Activated CD4-positive, alpha-beta T cell treated with anti-CD3 and anti-CD28 coated beads for 48 hours (primary cell): Measurements from ENCODE around the gene ILF2.
"Not testable (repeated sequence)": the region's sequence is repeated elsewhere in the genome, so short reads cannot be mapped to it uniquely, and the experiment has no call there.

Experiments
- DNase-seq: peaks from one replicate; pipeline ENCODE4 v3.0.0-alpha.2; 2020

Gene ILF2

DNA sequence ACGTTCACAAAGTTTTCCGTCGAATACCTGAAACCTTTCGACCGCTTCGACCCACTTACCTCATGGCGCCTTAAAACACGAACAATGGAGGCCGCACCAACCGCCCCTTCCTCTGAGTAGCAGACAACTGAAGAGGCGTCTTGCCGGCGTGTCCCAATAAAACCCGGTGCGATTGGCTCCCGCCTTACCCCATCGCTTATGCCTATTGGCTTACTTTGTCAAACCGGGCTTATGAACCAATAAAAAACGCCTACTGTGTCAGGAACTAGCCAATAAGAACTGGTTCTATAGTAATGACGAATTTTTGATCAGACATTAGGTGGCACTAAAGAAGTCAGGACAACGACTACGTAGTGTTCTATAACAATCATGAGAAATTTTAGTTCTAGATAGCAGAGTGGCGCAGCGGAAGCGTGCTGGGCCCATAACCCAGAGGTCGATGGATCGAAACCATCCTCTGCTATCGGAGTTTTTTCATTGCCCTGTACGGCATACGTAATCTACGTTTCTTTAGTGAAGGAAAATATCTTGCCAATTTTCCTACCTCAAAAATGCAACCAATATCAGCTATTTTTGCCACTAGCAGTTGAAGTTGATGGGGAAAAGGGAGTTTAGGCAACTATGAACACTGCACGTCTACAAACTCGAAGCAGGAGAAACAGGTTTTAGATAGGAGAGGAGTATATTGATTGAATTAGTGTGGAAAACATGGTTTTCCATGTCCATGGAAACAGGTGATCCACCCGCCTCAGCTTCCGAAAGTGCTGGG is at the start of gene ILF2:
ILF2 (minus strand) TSS at position 135 of the 769 bp plus-strand sequence; CDS start at position 64, 71 bp downstream.
- peak; percentile 98 for DNase-seq

DNA sequence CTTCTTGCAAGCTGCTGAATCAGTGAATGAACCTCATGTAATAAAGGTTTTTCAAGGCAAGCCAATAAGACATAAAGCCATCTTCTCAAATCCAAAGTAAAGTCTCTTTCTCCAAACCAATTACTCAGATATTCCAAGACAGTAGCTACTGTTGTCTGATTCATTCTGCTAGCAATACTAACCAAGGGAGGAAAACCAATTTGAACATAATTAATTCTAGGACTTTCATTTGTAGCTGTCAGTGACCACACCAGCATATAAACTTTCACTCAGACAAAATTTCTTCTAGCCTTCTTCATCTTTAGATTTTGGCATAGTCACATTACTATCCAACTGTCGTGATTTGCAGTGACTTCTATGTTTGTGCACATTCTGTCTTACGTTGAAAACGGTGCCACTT is 46.5 kb upstream of the ILF2 start:
- no peak for DNase-seq

DNA sequence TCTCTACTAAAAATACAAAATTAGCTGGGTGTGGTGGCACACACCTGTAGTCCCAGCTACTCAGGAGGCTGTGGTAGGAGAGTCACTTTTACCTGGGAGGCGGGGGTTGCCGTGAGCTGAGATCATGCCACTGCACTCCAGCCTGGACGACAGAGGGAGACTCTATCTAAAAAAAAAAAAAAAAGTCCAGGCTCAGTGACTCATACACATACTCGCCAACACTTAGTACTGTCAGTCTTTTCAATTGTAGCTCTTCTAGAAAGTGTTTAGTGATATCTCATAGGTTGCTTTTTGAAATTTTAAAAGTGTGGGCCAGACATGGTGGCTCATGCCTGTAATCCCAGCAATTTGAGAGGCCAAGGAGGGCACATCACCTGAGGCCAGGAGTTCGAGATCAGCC is 45.4 kb upstream of the ILF2 start:
- not testable (repeated sequence) for DNase-seq

DNA sequence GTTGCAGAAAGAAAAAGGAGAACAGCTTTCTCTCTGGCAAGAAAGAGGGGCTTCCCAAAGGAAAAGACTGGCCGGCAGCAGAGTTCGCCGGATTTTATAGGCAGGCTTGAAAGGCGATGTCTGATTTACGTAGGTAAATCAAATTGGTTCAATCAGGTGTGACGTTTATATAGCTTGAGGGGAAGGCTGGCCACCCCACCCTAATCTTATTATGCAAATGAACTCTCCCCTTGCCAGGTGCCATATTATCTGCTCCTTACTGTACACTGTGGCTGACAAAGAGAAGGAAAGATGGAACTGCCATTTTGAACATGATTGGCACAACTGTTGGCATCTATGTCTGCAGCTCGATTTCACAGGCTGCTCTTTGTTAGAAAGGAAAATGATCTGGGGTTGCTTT is 40.2 kb upstream of the ILF2 start:
- DNase-seq: no peak

DNA sequence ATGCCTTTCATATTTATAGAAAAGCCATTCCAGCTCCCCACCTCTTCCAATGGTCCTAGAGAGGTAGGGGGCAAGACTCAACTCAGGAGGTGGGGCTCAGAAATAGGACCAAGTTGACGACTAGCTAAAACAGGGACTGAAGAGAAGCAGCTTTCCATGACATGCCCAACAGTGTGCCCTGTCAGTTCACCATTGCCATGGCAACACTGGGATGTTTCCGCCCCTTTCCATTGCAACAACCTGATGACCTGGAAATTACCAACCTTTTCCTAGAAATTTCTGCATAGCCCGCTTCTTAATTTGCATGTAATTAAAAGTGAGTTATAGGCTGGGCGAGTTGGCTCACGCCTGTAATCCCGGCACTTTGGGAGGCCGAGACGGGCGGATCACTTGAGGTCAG is 34.7 kb upstream of the ILF2 start:
- no peak for DNase-seq

DNA sequence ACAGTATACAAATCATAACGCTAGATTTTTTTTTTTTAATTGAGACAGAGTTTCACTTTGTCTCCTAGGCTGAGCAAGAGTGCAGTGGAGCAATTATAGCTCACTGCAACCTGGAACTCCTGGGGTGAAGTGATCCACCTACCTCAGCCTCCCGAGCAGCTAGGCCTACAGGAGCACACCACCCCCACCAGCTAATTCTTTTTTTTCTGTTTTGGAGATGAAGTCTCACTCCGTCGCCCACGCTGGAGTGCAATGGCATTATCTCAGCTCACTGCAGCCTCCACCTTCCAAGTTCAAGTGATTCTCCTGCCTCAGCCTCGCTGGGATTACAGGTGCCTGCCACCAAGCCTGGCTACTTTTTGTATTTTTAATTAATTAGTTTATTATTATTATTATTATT is 29.0 kb upstream of the ILF2 start:
- DNase-seq: no peak

DNA sequence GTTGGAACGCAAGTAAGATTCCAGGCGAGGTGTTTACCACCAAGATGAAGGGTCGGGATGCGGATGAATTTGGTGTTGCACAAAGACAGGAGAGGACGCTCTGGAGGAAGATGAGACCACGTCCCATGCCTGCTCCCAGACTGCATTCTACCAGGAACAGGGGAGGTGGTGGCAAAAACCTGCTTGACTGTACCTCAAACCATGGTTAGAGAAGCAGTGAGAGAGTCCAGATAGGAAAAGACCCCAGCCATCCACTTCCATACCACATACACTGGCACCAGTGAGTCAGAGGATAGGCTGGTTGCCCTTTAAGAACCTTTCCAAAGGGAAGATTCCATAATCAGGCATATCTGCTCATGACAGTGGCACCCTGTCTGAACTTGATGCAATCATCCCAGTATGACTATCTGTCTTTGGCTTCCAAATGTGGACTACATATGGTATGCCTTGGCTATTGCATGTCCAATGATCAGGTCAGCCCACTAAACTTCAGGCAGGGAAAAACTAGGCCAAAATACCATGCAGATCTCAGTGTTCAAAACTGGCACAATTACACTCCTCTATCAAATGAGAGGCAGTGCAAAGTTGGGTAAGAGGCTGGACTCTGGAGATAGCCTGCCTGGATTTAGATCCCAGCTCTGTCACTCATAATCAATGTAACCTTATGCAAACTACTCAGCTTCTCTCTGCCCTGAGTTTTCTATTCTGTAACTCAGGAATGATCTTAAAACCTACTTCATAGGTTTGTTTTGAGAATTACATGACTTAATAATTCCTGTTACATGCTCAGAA is 28.3 kb upstream of the ILF2 start:
- DNase-seq: no peak

DNA sequence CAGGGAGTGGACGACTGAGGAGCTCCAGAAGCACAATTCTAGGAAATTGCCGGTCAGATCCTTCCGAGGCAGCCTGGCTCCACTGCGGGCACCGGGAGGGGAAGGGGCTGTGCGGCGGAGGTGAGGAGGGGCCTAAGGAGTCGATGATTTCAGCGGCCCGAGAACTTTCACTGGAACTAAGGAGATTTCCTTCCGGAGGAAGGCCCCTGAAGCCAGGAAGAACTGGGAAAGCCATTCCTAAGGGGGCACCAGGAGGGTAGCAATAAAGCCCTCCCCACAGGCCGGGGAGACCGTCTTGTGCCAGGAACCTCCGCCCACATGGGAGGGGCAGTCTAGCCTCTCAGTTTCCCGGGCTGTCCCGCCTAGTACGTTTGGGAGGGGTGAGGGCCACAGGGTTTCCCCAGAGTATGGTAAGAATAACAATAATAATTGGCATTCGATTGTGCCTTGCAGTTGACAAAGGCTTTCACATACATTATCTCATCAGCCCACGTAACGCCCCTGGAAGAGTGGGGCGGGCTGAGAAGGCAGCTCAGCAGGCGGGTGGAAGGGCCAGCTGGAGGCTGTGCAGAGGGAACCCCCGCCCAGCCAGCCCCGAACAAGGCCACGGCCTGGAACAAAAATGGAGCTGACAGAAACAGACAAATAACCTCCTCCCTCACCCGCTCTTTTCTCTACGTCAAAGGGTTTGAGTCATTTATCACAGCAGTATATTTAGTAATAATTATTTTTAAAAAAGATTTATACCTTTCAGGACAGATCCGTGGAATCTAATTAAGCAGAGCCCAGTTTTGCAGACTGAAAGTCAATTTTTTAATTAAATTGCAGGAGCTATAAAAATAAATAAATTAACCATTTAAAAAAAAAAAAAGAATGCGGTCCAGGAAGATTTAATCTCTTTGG is 27.5 kb upstream of the ILF2 start:
- no peak for DNase-seq

DNA sequence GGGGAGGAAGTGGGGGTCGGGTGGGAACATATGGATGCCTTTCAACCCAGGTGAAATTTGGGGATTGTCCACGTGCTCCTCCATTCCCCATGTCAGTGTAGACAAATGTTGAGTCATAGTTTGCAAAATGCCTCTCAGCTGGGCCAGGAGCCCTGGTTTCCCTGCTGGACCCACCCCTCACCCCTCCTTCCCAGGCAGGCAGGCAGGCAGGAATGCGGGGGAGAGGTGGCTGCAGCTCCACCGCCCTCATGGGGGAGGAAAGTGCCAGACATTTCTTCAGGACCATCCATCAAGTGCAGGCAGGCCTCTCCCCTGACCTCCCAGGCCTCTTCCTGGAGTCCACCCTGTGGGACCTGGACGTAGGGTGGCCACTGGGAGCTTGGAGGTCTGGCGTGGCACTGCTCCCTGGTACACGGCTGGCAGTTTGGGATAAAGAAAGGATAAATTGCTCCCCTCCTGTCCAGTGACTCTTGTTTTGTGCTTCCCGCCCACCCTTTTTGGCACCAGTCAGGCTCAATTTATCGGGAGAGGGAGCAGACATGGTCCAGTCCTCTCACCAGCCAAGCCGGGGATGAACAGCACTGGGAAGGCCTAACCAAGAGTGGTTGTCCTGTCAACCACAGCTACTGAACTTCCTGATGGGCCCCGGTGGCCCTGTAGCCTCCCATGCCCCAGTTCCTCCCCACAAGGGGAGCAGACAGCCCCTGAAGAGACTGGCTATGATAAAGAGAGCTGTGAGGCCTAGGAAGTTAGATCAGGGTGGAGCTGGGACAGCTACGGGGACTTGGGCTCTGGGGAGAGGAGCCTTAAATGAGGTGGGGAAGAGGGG is 26.6 kb upstream of the ILF2 start:
- DNase-seq: no peak

DNA sequence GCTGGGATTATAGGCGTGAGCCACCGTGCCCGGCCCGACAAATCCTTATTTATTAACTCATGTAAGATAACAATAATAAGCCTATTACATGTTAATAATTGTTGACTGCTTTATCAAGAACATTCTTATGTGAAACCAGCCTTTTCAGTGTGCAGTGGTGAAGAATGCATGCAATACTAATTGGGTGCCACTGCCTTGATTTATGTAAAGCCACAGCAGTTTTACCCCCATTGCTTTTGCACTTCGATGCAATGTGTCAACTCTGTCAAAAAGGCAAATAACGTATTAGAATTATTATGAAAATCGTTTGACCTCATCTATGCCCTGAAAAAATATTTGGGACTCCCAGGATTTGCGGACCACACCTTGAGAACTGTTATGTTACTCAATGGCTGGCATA is 25.9 kb upstream of the ILF2 start:
- no peak for DNase-seq

DNA sequence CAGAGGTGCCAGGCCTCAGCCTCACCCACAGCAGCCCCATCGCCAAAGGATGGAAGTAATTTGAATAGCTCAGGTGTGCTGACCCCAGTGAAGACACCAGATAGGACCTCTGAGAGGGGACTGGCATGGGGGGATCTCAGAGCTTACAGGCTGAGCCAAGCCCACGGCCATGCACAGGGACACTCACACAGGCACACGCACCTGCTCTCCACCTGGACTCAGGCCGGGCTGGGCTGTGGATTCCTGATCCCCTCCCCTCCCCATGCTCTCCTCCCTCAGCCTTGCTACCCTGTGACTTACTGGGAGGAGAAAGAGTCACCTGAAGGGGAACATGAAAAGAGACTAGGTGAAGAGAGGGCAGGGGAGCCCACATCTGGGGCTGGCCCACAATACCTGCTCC is 22.7 kb upstream of the ILF2 start:
- no peak for DNase-seq

DNA sequence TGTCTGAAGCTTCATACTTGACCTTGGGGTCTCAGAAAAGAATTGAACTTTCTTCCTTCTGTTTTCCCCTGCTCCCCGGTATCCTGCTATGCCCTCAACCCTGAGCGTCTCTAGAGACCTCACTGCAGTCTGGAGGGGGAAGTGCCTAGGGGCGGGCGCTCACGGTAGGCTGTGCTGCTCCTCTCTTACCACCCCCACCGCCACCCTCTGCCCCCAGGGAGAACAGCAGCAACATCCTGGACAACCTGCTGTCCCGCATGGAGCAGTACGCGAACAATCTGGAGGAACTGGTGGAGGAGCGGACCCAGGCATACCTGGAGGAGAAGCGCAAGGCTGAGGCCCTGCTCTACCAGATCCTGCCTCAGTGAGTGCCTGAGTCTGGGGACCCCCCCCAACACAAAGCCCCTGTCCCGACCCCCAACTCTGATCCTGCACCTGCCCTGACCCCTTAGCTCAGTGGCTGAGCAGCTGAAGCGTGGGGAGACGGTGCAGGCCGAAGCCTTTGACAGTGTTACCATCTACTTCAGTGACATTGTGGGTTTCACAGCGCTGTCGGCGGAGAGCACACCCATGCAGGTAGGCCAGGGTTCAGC is 18.0 kb upstream of the ILF2 start:
- DNase-seq: no peak

DNA sequence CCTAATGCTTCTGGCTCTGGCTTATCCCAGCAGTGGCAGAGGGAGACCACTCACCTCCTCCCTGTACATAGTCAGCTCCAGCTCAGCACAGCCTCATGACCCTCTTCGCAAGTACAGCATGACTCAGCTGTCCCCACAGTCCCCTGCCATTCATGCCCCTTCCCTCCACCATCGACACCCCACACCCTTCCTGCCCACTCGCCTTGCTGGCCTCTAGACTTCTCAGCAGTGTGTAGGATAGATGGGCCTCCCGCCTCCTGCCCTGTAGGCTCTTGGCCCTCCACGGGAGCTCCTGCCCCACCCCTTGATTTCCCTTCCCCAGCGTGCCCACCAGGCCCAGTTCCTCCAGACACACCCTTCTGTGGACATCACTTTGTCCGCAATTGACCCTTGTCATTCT is 17.5 kb upstream of the ILF2 start:
- DNase-seq: no peak

DNA sequence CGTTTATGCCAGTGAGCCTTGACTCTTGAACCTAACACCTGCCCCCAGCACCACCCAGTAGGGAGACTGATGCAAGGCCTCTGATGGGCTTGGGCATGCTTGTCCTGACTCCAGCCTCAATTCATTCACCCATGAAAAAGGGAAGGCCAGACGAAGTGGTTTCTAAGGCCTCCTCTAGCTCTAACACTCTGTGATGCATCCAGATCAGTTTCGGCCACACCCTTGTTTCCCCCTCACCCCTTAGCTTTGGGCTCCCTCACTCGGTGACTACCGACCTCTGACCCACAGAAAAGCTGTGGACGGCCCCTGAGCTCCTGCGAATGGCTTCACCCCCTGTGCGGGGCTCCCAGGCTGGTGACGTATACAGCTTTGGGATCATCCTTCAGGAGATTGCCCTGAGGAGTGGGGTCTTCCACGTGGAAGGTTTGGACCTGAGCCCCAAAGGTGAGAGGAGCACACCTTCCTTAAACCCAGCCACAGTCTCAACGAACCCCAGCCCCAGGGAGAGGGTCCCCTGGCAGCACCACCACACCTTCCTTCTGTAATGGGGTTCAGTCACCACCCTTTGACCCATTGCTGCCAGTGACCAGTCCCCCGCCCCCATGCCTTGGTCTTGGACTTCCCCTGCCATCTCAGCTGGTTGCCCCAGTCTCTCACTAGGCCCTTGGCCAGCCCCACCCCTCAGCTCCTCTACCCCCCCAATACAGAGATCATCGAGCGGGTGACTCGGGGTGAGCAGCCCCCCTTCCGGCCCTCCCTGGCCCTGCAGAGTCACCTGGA is 16.7 kb upstream of the ILF2 start:
- no peak for DNase-seq

DNA sequence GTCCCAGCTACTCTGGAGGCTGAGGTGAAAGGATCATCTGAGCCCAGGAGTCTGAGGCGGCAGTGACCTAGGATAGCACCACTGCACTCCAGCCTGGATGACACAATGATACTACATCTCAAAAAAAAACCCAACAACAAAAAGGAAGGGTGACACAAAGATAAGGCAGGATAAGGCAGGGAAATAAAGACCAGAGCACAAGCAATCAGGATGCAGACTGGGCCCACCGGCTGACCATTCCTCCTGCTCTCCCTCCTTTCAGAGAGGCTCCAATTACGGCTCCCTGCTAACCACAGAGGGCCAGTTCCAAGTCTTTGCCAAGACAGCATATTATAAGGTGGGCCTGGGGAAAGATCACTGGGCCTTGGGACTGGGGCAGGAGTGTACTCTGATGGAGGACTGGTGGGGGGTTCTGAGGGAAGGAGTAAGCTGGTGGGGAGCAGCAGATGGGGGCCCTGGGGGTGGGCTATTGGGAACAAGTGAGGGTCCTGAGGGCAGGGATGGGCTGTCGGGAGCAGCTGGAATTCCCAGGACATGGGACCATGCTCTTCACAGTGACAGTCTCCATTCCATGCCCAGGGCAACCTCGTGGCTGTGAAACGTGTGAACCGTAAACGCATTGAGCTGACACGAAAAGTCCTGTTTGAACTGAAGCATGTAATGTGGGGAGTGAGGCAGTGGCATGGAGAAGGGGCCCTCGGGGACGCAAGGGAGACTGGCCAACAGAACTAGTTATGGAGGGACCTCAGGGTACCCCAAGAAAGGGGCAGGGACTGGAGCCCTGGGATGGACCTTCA is 14.9 kb upstream of the ILF2 start:
- DNase-seq: no peak

DNA sequence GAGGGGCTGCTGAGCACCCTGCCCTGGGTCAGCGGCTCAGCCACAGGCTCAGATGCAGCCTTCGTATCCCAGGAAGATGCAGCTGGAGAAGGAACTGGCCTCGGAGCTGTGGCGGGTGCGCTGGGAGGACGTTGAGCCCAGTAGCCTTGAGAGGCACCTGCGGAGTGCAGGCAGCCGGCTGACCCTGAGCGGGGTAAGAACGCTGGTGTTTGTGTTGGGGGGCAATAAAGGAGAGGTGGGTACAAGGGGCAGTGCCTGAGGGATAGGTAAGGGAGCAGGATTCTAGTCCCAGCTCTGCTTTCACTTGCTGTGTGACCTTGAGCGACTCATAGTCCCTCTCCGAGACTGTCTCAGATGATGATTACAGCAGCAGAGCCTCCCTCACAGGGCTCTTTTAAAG is 14.1 kb upstream of the ILF2 start:
- DNase-seq: no peak

DNA sequence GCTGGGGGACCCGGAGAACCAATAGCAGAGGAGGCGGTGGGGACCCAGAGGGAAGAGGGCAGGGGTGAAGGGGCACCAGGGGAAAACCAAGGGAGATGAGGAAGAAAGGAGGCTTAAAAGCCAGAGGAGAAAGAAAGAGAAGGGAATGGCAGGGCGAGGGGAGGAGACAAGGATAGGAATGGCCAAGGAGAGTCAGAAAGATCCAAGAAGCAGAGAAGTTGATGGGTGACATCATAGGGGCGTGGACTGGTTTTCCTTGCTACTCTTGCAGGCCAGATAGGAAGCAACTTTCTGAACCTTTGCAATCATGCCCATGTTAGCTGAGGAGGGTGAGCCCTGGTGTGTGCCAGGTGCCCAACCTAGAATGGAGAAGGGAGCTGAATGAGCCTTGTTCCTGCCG is 13.1 kb upstream of the ILF2 start:
- no peak for DNase-seq

DNA sequence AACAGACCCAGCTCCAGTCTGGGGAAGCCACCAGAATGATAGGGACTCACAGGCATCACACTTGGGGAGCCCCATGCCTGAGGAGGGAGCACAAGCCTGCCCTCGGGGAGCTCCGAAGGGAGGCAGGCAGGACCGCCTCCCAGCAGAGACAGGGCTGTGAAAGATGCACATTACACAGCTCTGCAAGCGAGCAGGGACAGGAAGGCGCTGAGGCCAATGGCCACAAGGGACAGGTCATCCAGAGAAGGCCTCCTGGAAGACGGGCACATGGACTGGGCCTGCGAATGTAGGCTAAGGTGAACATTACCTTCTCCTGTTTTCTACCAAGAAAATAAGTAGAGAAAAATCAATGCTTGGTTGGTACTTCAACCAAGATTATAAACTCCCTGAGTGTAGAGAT is 11.9 kb upstream of the ILF2 start:
- no peak for DNase-seq

DNA sequence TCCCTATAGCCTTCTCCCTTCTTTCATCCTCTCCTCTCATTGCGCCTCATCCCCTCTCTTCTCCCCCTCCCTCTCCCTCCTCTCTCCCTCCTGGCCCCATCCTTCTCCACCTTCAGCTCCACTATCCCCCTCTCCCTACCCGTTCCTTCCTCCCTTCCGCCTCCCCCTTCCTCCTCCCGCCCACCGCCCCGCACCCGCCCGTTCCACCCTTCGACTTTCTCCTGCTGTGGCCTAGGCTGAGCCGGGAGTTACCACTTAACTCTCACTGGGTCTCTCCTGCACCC is 9.3 kb upstream of the ILF2 start:
- no peak for DNase-seq

DNA sequence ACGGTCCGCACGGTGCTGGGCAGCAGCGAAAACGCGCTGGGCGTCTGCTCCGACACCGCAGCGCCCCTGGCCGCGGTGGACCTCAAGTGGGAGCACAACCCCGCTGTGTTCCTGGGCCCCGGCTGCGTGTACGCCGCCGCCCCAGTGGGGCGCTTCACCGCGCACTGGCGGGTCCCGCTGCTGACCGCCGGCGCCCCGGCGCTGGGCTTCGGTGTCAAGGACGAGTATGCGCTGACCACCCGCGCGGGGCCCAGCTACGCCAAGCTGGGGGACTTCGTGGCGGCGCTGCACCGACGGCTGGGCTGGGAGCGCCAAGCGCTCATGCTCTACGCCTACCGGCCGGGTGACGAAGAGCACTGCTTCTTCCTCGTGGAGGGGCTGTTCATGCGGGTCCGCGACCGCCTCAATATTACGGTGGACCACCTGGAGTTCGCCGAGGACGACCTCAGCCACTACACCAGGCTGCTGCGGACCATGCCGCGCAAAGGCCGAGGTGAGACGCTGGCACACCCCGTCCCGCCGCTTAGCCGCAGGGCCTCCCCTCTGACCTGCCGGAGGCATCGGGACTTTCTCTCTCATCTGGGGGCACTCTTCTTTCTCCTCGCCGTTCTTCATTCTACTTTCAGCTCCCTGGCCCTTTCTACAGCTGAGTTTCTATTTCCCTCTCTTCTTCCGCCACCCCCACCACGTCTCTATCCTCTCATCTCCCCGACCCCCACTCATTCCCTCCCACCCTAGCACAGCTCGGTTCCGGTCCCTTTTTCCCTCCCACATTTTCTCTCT is 8.7 kb upstream of the ILF2 start:
- DNase-seq: peak; percentile 41
